CD4-positive, alpha-beta T cell (primary cell): ENCODE measurements around the gene NPW. TPM values are rescaled to one million over a fixed set of nuclear protein-coding genes. Genes with fewer than 3 reads are reported as not detected.

ENCODE experiments used
- ATAC-seq: fragments of 200-7000 bp; cut with Tn5 transposase; one replicate; pipeline ENCODE4 v1.10.0; 2022; ENCODE audit warnings: mild to moderate bottlenecking; ENCODE audit not compliant: poor library complexity
- CTCF ChIA-PET: fragments of 350-600 bp; sonication (Branson Sonifier 250); formaldehyde crosslinking; loops from one replicate; lab custom pipeline; 2021; ENCODE audit warnings: antibody characterized with exemption, inconsistent platforms; lab: Charles Lee
- POLR2A ChIA-PET: fragments of 350-600 bp; sonication (Branson Sonifier 250); formaldehyde crosslinking; loops from one replicate; lab custom pipeline; 2021; ENCODE audit warnings: antibody characterized with exemption, inconsistent platforms; lab: Charles Lee
- DNase-seq, 14 experiments: peaks; one replicate each; pipeline ENCODE4 v3.0.0-alpha.2; 2013 to 2020; ENCODE audit warnings: mixed read lengths in 2 of 14
- H3K27ac ChIP-seq, 2 donors: one replicate each; pipeline versions ENCODE4 v1.5.1 to v1.7.0; 2013; ENCODE audit warnings: low read length in 2 of 2, low read depth in 1 of 2, mild to moderate bottlenecking in 1 of 2
- H3K27me3 ChIP-seq, 2 experiments: 1 replicate in 1 of 2; 2 replicates in 1 of 2; pipeline versions ENCODE4 v1.6.1 to v1.7.0; 2013; ENCODE audit warnings: low read length in 2 of 2, control low read depth in 1 of 2, mild to moderate bottlenecking in 1 of 2, moderate library complexity in 1 of 2; ENCODE audit not compliant: insufficient read depth in 2 of 2, control insufficient read depth in 1 of 2
- H3K36me3 ChIP-seq: one replicate; pipeline ENCODE4 v1.6.1; 2013; ENCODE audit warnings: low read length, control low read depth; ENCODE audit not compliant: insufficient read depth
- H3K4me1 ChIP-seq: one replicate; pipeline ENCODE4 v1.6.1; 2013; ENCODE audit warnings: low read length, control low read depth; ENCODE audit not compliant: insufficient read depth
- H3K4me3 ChIP-seq: one replicate; pipeline ENCODE4 v1.5.1; 2013; ENCODE audit warnings: mild to moderate bottlenecking, low read length, moderate library complexity
- H3K9me3 ChIP-seq, 2 experiments: 1 replicate in 1 of 2; 2 replicates in 1 of 2; pipeline versions ENCODE4 v1.6.1 to v1.7.0; 2013; ENCODE audit warnings: low read length in 2 of 2, mild to moderate bottlenecking in 2 of 2, control low read depth in 1 of 2, moderate library complexity in 1 of 2; ENCODE audit not compliant: control insufficient read depth in 1 of 2, insufficient read depth in 1 of 2
- H3K27ac Mint-ChIP-seq: one replicate; pipeline ENCODE4 v1.8.0; 2020; ENCODE audit warnings: mixed read lengths
- H3K27me3 Mint-ChIP-seq: one replicate; pipeline ENCODE4 v1.8.0; 2021; ENCODE audit warnings: mixed read lengths
- H3K36me3 Mint-ChIP-seq: one replicate; pipeline ENCODE4 v1.8.0; 2021; ENCODE audit warnings: low read depth, mixed read lengths
- H3K4me1 Mint-ChIP-seq: one replicate; pipeline ENCODE4 v1.8.0; 2021; ENCODE audit warnings: low read depth, mixed read lengths
- H3K4me3 Mint-ChIP-seq: one replicate; pipeline ENCODE4 v1.8.0; 2020; ENCODE audit warnings: mild to moderate bottlenecking, mixed read lengths
- H3K9me3 Mint-ChIP-seq: one replicate; pipeline ENCODE4 v1.8.0; 2020; ENCODE audit warnings: mixed read lengths
- intact Hi-C, 2 experiments: fragments of 100-400 bp; cut with DNase I in 1 of 2; cut with micrococcal nuclease in 1 of 2; formaldehyde crosslinking; loops; one replicate each; pipeline versions ENCODE4 v1.15.1 to v1.9.0; 2023 to 2025; cut with DNase I, micrococcal nuclease
- total RNA-seq, 174 experiments: library from RNA in 2 of 174; stranded (reverse) in 2 of 174; gene quantifications; one replicate each; pipeline ENCODE4 v1.2.3 and lab custom pipeline; 2021 to 2026
- TF ChIP-seq, protein P1 (sequence below): fragments of 200-600 bp; IDR thresholded peaks from one replicate; pipeline ENCODE4 v1.8.0; 2022; ENCODE audit warnings: antibody characterized with exemption, mild to moderate bottlenecking

Gene NPW
- total RNA-seq, 2 experiments from 2014 or later, result 0.80 TPM; not detected in 1

DNA sequence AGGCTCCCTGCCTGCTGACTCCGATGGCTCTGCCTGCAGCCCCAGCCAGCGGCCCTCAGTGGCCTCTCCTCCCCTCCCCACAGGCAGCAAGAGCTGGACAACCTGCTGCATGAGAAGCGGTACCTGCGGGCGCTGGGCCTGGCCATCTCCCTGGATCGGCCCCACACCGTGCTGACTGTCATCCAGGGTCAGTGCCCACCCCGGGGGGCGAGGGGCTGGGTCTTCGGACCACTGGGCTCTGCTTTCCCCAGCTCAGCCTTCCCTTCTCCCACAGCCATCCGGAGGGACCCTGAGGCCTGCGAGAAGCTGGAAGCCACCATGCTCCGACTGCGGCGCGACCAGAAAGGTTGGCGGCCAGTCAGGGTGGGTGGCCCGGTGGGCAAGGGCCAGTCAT, 41.7 kb upstream of the NPW start:
- peaks cover 38% of the 10 kb centered on the region for H3K4me1 ChIP-seq
- no peak overlapping the region for H3K27ac ChIP-seq
- Mint-ChIP-seq H3K36me3 (peaks cover 25% of the 10 kb centered on the region), H3K27ac (no peak overlapping the region), H3K9me3 (no peaks in the 10 kb centered on the region), H3K4me3 (no peak overlapping the region), H3K4me1 (peaks cover 7% of the 10 kb centered on the region), H3K27me3 (peaks cover 24% of the 10 kb centered on the region)
- H3K9me3 ChIP-seq, result peaks cover 0 to 24% of the 10 kb centered on the region in 2 experiments
- TF ChIP-seq, protein P1, sequence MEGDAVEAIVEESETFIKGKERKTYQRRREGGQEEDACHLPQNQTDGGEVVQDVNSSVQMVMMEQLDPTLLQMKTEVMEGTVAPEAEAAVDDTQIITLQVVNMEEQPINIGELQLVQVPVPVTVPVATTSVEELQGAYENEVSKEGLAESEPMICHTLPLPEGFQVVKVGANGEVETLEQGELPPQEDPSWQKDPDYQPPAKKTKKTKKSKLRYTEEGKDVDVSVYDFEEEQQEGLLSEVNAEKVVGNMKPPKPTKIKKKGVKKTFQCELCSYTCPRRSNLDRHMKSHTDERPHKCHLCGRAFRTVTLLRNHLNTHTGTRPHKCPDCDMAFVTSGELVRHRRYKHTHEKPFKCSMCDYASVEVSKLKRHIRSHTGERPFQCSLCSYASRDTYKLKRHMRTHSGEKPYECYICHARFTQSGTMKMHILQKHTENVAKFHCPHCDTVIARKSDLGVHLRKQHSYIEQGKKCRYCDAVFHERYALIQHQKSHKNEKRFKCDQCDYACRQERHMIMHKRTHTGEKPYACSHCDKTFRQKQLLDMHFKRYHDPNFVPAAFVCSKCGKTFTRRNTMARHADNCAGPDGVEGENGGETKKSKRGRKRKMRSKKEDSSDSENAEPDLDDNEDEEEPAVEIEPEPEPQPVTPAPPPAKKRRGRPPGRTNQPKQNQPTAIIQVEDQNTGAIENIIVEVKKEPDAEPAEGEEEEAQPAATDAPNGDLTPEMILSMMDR, result no peak
- H3K4me3 ChIP-seq, result no peak overlapping the region
- ChIA-PET CTCF (no interaction called here), POLR2A (interaction anchor here (1.3 kb wide), 1 partner anchor 13 kb away, joined by 5 read pairs; the partner anchor contains the start of gene RPS2)
- peaks cover 32 to 40% of the 10 kb centered on the region in 2 experiments for H3K27me3 ChIP-seq
- H3K36me3 ChIP-seq, result peaks cover 46% of the 10 kb centered on the region
- intact Hi-C loops, result no loop called here
- no peak for DNase-seq
- no peak for ATAC-seq

DNA sequence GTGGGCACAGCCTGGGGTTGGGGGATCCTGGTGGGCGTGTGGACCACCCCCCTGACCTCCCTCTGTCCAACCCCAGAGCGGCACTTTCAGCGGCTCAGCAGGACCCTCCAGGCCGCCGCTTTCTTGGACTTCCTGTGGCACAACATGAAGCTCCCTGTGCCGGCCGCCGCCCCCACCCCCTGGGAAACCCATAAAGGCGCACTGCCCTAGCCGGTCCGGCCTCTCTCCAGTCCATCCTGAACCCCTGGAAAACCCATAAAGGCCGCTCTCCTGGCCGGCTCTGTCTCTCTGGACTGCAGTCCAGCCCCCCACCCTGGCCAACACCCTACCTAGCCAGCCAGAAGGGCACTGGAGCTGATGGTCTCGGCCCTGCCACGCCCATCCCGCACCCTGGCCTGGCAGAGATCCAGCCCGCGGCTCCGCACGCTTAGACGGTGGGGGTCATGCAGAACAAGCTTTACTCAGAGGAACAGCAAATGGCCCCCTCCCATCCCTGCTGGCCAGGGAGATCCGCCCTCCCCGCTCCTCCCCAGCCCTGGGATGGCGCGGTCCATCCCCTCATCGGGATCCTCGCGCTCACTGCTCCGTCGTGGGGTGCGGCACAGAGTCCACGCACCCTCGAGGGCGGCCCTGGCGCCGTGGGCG, 41.0 kb upstream of the NPW start:
- intact Hi-C loops, result no loop called here
- Mint-ChIP-seq H3K36me3 (peaks cover 20% of the 10 kb centered on the region), H3K27me3 (peaks cover 28% of the 10 kb centered on the region), H3K4me1 (peaks cover 10% of the 10 kb centered on the region), H3K4me3 (no peak overlapping the region), H3K9me3 (no peaks in the 10 kb centered on the region), H3K27ac (no peak overlapping the region)
- Histone ChIP-seq H3K4me1 (peaks cover 38% of the 10 kb centered on the region), H3K27me3 (peaks cover 32 to 40% of the 10 kb centered on the region in 2 experiments), H3K9me3 (peaks cover 0 to 24% of the 10 kb centered on the region in 2 experiments), H3K36me3 (peaks cover 46% of the 10 kb centered on the region), H3K4me3 (no peak overlapping the region), H3K27ac (no peak overlapping the region)
- CTCF ChIA-PET, result no interaction called here
- ATAC-seq (no peak), DNase-seq (no peak)
- TF ChIP-seq, protein P1, result no peak
- POLR2A ChIA-PET, result no interaction called here

- TF ChIP-seq, protein P1, result no peak
- peaks cover 28% of the 10 kb centered on the region for H3K27me3 Mint-ChIP-seq
- ChIA-PET POLR2A (interaction anchor here (1.5 to 6.8 kb wide), 3 partner anchors 8 to 15 kb away, joined by 3 to 62 read pairs (median 5); partner anchors contain the start of genes RPS2 and TBL3), CTCF (no interaction called here)
- H3K4me1 Mint-ChIP-seq, result peaks cover 10% of the 10 kb centered on the region
- Histone ChIP-seq H3K27ac (no peak overlapping the region), H3K4me1 (peaks cover 36% of the 10 kb centered on the region), H3K36me3 (peaks cover 41% of the 10 kb centered on the region), H3K4me3 (no peak overlapping the region), H3K9me3 (peaks cover 0 to 24% of the 10 kb centered on the region in 2 experiments), H3K27me3 (peaks cover 32 to 40% of the 10 kb centered on the region in 2 experiments)
- ATAC-seq (peak; percentile 15), DNase-seq (peak in 4 of 14 experiments; percentile 38 to 73 (median 44))
- no peaks in the 10 kb centered on the region for H3K9me3 Mint-ChIP-seq
- no peak overlapping the region for H3K4me3 Mint-ChIP-seq
- H3K27ac Mint-ChIP-seq, result no peak overlapping the region
- peaks cover 20% of the 10 kb centered on the region for H3K36me3 Mint-ChIP-seq
- intact Hi-C loops, result no loop called here
Observed at GRCh38 chr16:1979271-1980029, 40.1 kb upstream of the NPW start.
